A204.1 (cell line): ENCODE measurements around the gene ASMTL.
"Not testable (repeated sequence)": the region's sequence is repeated elsewhere in the genome, so short reads cannot be mapped to it uniquely, and the experiment has no call there.

Experiments used
- FAIRE-seq: peaks from 2 replicates; lab custom pipeline; 2012; peaks lifted over from hg19 to GRCh38; lab: Jason Lieb, UNC

Gene ASMTL

GRCh38 chrX:1453951-1454785 is 1.5 kb upstream of the ASMTL start:
- FAIRE-seq: no peak

- FAIRE-seq: no peak
Observed at GRCh38 chrX:1453395-1453783, 680 bp upstream of the ASMTL start.

- no peak for FAIRE-seq
Observed at GRCh38 chrX:1451661-1452515, 821 bp downstream of the ASMTL start.

GRCh38 chrX:1451251-1451660 is 1.5 kb downstream of the ASMTL start:
- FAIRE-seq: no peak

GRCh38 chrX:1450361-1451161 is 2.1 kb downstream of the ASMTL start:
- FAIRE-seq: no peak

- no peak for FAIRE-seq
Observed at GRCh38 chrX:1449823-1450149, 2.9 kb downstream of the ASMTL start.

GRCh38 chrX:1449036-1449822 is 3.5 kb downstream of the ASMTL start:
- no peak for FAIRE-seq

GRCh38 chrX:1448573-1449001 is 4.1 kb downstream of the ASMTL start:
- not testable (repeated sequence) for FAIRE-seq

- not testable (repeated sequence) for FAIRE-seq
Observed at GRCh38 chrX:1447969-1448572, 4.6 kb downstream of the ASMTL start.

GRCh38 chrX:1446984-1447968 is 5.4 kb downstream of the ASMTL start:
- FAIRE-seq: not testable (repeated sequence)

- no peak for FAIRE-seq
Observed at GRCh38 chrX:1444561-1445500, 7.9 kb downstream of the ASMTL start.

- no peak for FAIRE-seq
Observed at GRCh38 chrX:1443496-1444075, 9.1 kb downstream of the ASMTL start.

- FAIRE-seq: no peak
Observed at GRCh38 chrX:1442724-1443367, 9.9 kb downstream of the ASMTL start.

GRCh38 chrX:1442016-1442665 is 10.6 kb downstream of the ASMTL start:
- FAIRE-seq: no peak

GRCh38 chrX:1440506-1440905 is 12.2 kb downstream of the ASMTL start:
- no peak for FAIRE-seq

GRCh38 chrX:1435241-1435895 is 17.3 kb downstream of the ASMTL start:
- FAIRE-seq: no peak

- no peak for FAIRE-seq
Observed at GRCh38 chrX:1434871-1435240, 17.9 kb downstream of the ASMTL start.
